ENCODE results near the gene NRSN2.

GRCh38 chr20:330233-331149 lies 16.4 kb upstream of the NRSN2 start:
- TF ChIP-seq CTCF (conservative IDR thresholded peaks at IDR 0.05; ENCODE audit: low read depth, low read length) = peak; percentile 90
- no peak for TF ChIP-seq RCOR1 (IDR thresholded peaks at IDR 0.05; ENCODE audit: insufficient replicate concordance, low read length)
- TF ChIP-seq CHD1 (IDR thresholded peaks at IDR 0.05; ENCODE audit: low read depth, low read length) = no peak
- no peak for TF ChIP-seq NFE2L2 (IDR thresholded peaks at IDR 0.05; ENCODE audit: low read depth, low read length)
- TF ChIP-seq SMC3 (IDR thresholded peaks at IDR 0.05; ENCODE audit: low read depth, low read length) = peak; percentile 89
- TF ChIP-seq MAFK (IDR thresholded peaks at IDR 0.05; ENCODE audit: low read depth, low read length) = no peak
- TF ChIP-seq POLR2A (IDR thresholded peaks at IDR 0.05; ENCODE audit: low read depth, low read length) = peak; percentile 27; the same call in 1 of the 2 replicates
- peak; percentile 94 for TF ChIP-seq RAD21 (IDR thresholded peaks at IDR 0.05; ENCODE audit: low read length)
- TF ChIP-seq CEBPB (IDR thresholded peaks at IDR 0.05; ENCODE audit: low read depth, low read length) = no peak
- TF ChIP-seq RFX5 (IDR thresholded peaks at IDR 0.05; ENCODE audit: low read depth, low read length) = no peak

Data from IMR-90 (cell line).